Natural killer cell (primary cell): Measurements from ENCODE around the gene PLCH1. TPM values are rescaled to one million over a fixed set of nuclear protein-coding genes. Genes with fewer than 3 reads are reported as not detected.

Source experiments
- ATAC-seq, 3 donors: fragments of 150-1000 bp in 2 of 3; fragments of 200-7000 bp in 1 of 3; cut with Tn5 transposase; 1 replicate in 1 of 3; 2 replicates in 2 of 3; pipeline ENCODE4 v1.10.0; 2021; ENCODE audit warnings: mild to moderate bottlenecking in 2 of 3, moderate library complexity in 2 of 3
- DNase-seq, 2 donors: peaks; one replicate each; pipeline versions ENCODE4 v3.0.0 to v3.0.0-alpha.2; 2013 to 2021; ENCODE audit warnings: mixed read lengths in 1 of 2
- H3K27ac ChIP-seq: one replicate; pipeline ENCODE4 v1.5.1; 2013; ENCODE audit warnings: mild to moderate bottlenecking, low read length
- H3K27me3 ChIP-seq: one replicate; pipeline ENCODE4 v1.6.1; 2013; ENCODE audit warnings: low read length; ENCODE audit not compliant: control insufficient read depth, insufficient read depth
- H3K36me3 ChIP-seq: one replicate; pipeline ENCODE4 v1.6.1; 2013; ENCODE audit warnings: low read length; ENCODE audit not compliant: control insufficient read depth, insufficient read depth
- H3K4me1 ChIP-seq: one replicate; pipeline ENCODE4 v1.6.1; 2013; ENCODE audit warnings: low read length; ENCODE audit not compliant: control insufficient read depth, insufficient read depth
- H3K4me3 ChIP-seq: one replicate; pipeline ENCODE4 v1.5.1; 2013; ENCODE audit warnings: low read length
- H3K9me3 ChIP-seq: one replicate; pipeline ENCODE4 v1.6.1; 2013; ENCODE audit warnings: low read length; ENCODE audit not compliant: control insufficient read depth, insufficient read depth
- H3K27ac Mint-ChIP-seq, 2 donors: one replicate each; pipeline ENCODE4 v1.8.0; 2022; ENCODE audit warnings: mild to moderate bottlenecking in 2 of 2, mixed read lengths in 2 of 2, moderate library complexity in 1 of 2
- H3K27me3 Mint-ChIP-seq, 2 donors: one replicate each; pipeline ENCODE4 v1.8.0; 2022; ENCODE audit warnings: low read depth in 2 of 2, mixed read lengths in 2 of 2
- H3K36me3 Mint-ChIP-seq: one replicate; pipeline ENCODE4 v1.8.0; 2022; ENCODE audit warnings: mixed read lengths
- H3K4me1 Mint-ChIP-seq, 2 donors: one replicate each; pipeline ENCODE4 v1.8.0; 2022; ENCODE audit warnings: mixed read lengths in 2 of 2
- H3K4me3 Mint-ChIP-seq: one replicate; pipeline ENCODE4 v1.8.0; 2022; ENCODE audit warnings: mild to moderate bottlenecking, moderate library complexity, mixed read lengths
- H3K9me3 Mint-ChIP-seq, 2 donors: one replicate each; pipeline ENCODE4 v1.8.0; 2022; ENCODE audit warnings: mixed read lengths in 2 of 2
- WGBS: methylation state at CpG from one replicate; pipeline ENCODE4 v1.1.7; 2013; ENCODE audit warnings: missing lambda C conversion rate; ENCODE audit not compliant: insufficient coverage; 5-methylcytosine and 5-hydroxymethylcytosine counted together
- intact Hi-C: fragments of 100-400 bp; cut with micrococcal nuclease; formaldehyde crosslinking; loops from one replicate; pipeline ENCODE4 v1.14.2; 2022
- total RNA-seq, 4 donors: library from RNA; stranded (reverse); fragments of 120-200 nt in 1 of 4; gene quantifications; one replicate each; pipeline versions ENCODE4 v1.2.3 to v1.2.4, GENCODE V29; 2013 to 2022
- TF ChIP-seq, protein P1 (sequence below): fragments of 200-600 bp; IDR thresholded peaks from one replicate; pipeline ENCODE4 v1.8.0; 2022; ENCODE audit warnings: antibody characterized with exemption

The PLCH1 gene
- total RNA-seq, 3 donors from 2014 or later (not counting 1 experiment from before 2014, with no cell fraction given): 0.05 to 0.26 (median 0.08) TPM

GRCh38 chr3:155704061-155704460 is 40.8 kb downstream of the PLCH1 start:
- TF ChIP-seq, protein P1, sequence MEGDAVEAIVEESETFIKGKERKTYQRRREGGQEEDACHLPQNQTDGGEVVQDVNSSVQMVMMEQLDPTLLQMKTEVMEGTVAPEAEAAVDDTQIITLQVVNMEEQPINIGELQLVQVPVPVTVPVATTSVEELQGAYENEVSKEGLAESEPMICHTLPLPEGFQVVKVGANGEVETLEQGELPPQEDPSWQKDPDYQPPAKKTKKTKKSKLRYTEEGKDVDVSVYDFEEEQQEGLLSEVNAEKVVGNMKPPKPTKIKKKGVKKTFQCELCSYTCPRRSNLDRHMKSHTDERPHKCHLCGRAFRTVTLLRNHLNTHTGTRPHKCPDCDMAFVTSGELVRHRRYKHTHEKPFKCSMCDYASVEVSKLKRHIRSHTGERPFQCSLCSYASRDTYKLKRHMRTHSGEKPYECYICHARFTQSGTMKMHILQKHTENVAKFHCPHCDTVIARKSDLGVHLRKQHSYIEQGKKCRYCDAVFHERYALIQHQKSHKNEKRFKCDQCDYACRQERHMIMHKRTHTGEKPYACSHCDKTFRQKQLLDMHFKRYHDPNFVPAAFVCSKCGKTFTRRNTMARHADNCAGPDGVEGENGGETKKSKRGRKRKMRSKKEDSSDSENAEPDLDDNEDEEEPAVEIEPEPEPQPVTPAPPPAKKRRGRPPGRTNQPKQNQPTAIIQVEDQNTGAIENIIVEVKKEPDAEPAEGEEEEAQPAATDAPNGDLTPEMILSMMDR: no peak
- Histone ChIP-seq H3K9me3 (no peaks in the 10 kb centered on the region), H3K27ac (no peak overlapping the region), H3K4me3 (no peak overlapping the region), H3K27me3 (no peaks in the 10 kb centered on the region), H3K4me1 (no peaks in the 10 kb centered on the region), H3K36me3 (no peaks in the 10 kb centered on the region)
- ATAC-seq (no peak), DNase-seq (no peak)
- no peak overlapping the region for H3K27ac Mint-ChIP-seq
- intact Hi-C loops: no loop called here
- H3K27me3 Mint-ChIP-seq: peaks cover 2 to 13% of the 10 kb centered on the region in 2 donors
- no peaks in the 10 kb centered on the region for H3K4me1 Mint-ChIP-seq
- H3K4me3 Mint-ChIP-seq: no peak overlapping the region
- H3K36me3 Mint-ChIP-seq: no peaks in the 10 kb centered on the region
- no peaks in the 10 kb centered on the region for H3K9me3 Mint-ChIP-seq
- WGBS: 43% methylated on average over 6 of the region's 6 CpGs

GRCh38 chr3:155702745-155703591 is 41.9 kb downstream of the PLCH1 start:
- Mint-ChIP-seq H3K27me3 (peaks cover 2 to 13% of the 10 kb centered on the region in 2 donors), H3K4me1 (no peaks in the 10 kb centered on the region), H3K36me3 (no peaks in the 10 kb centered on the region), H3K9me3 (no peaks in the 10 kb centered on the region), H3K4me3 (no peak overlapping the region), H3K27ac (no peak overlapping the region)
- 85% methylated on average over 5 of the region's 6 CpGs for WGBS
- no peak overlapping the region for H3K4me3 ChIP-seq
- intact Hi-C loops: loop anchor here (1.0 to 2.0 kb wide), 2 partner anchors 350 to 1368 kb away; no protein-coding TSS in a partner anchor
- no peaks in the 10 kb centered on the region for H3K4me1 ChIP-seq
- no peaks in the 10 kb centered on the region for H3K9me3 ChIP-seq
- DNase-seq (no peak), ATAC-seq (no peak)
- no peaks in the 10 kb centered on the region for H3K36me3 ChIP-seq
- no peak overlapping the region for H3K27ac ChIP-seq
- TF ChIP-seq, protein P1: no peak
- H3K27me3 ChIP-seq: no peaks in the 10 kb centered on the region

GRCh38 chr3:155701882-155702465 is 42.9 kb downstream of the PLCH1 start:
- Histone ChIP-seq H3K36me3 (no peaks in the 10 kb centered on the region), H3K27me3 (no peaks in the 10 kb centered on the region), H3K9me3 (no peaks in the 10 kb centered on the region), H3K4me1 (no peaks in the 10 kb centered on the region), H3K27ac (no peak overlapping the region), H3K4me3 (no peak overlapping the region)
- TF ChIP-seq, protein P1: peak; percentile 77
- intact Hi-C loops: loop anchor here (1.0 to 2.0 kb wide), 2 partner anchors 349 to 1367 kb away; no protein-coding TSS in a partner anchor
- Mint-ChIP-seq H3K4me3 (no peak overlapping the region), H3K4me1 (no peaks in the 10 kb centered on the region), H3K36me3 (no peaks in the 10 kb centered on the region), H3K9me3 (no peaks in the 10 kb centered on the region), H3K27ac (no peak overlapping the region), H3K27me3 (peaks cover 6 to 13% of the 10 kb centered on the region in 2 donors)
- WGBS: 45% methylated on average over 3 of the region's 5 CpGs
- DNase-seq (peak in 1 of 2 donors; percentile 59), ATAC-seq (peak in 1 of 3 donors; percentile 65)
